H1 (cell line): Measurements from ENCODE around the gene NUDCD2. TPM values are rescaled to one million over a fixed set of nuclear protein-coding genes. Genes with fewer than 3 reads are reported as not detected.

Experiments used
- CTCF ChIA-PET: fragments of 300-600 bp; sonication (Branson Sonifier 250); formaldehyde crosslinking; loops from one replicate; lab custom pipeline; 2021; ENCODE audit not compliant: partially characterized antibody; lab: Charles Lee
- POLR2A ChIA-PET: fragments of 300-600 bp; sonication (Branson Sonifier 250); formaldehyde crosslinking; loops from one replicate; lab custom pipeline; 2021; ENCODE audit warnings: inconsistent platforms; ENCODE audit not compliant: partially characterized antibody; lab: Charles Lee
- DNase-seq, 2 experiments: peaks; one replicate each; pipeline versions ENCODE4 v3.0.0 to v3.0.0-alpha.2; 2010 to 2022; ENCODE audit warnings: low spot score in 2 of 2, low read depth in 1 of 2, mixed read lengths in 1 of 2
- FAIRE-seq: peaks from 2 replicates; lab custom pipeline; 2011; peaks lifted over from hg19 to GRCh38; lab: Jason Lieb, UNC
- H2AFZ ChIP-seq: 2 replicates; pipeline ENCODE4 v1.8.1; 2012; ENCODE audit warnings: low read length, inconsistent platforms
- H2AK5ac ChIP-seq: 2 replicates; pipeline ENCODE4 v1.6.1; 2013; ENCODE audit warnings: low read depth, low read length
- H2BK120ac ChIP-seq: replicated peaks from 2 replicates; pipeline ENCODE3; 2013; ENCODE audit warnings: low read depth, low read length, inconsistent platforms
- H2BK12ac ChIP-seq: 2 replicates; pipeline ENCODE4 v1.6.1; 2013; ENCODE audit warnings: low read depth, low read length
- H2BK15ac ChIP-seq: 2 replicates; pipeline ENCODE4 v1.6.1; 2013; ENCODE audit warnings: low read length
- H2BK20ac ChIP-seq: 2 replicates; pipeline ENCODE4 v1.6.1; 2013; ENCODE audit warnings: low read length
- H2BK5ac ChIP-seq: 2 replicates; pipeline ENCODE4 v1.6.1; 2013; ENCODE audit warnings: low read depth, low read length
- H3K14ac ChIP-seq: 2 replicates; pipeline ENCODE4 v1.6.1; 2013; ENCODE audit warnings: inconsistent platforms; ENCODE audit not compliant: insufficient read length
- H3K18ac ChIP-seq: 2 replicates; pipeline ENCODE4 v1.6.1; 2013; ENCODE audit warnings: low read length; ENCODE audit errors: extremely low read depth
- H3K23ac ChIP-seq: 2 replicates; pipeline ENCODE4 v1.6.1; 2013; ENCODE audit warnings: inconsistent platforms; ENCODE audit not compliant: insufficient read length
- H3K23me2 ChIP-seq: 2 replicates; pipeline ENCODE4 v1.6.1; 2013; ENCODE audit warnings: low read depth, low read length
- H3K27ac ChIP-seq: 2 replicates; pipeline ENCODE4 v1.6.1; 2011; ENCODE audit warnings: low read depth, low read length, inconsistent platforms
- H3K27me3 ChIP-seq, 4 experiments: replicated peaks in 1 of 4; 1 replicate in 1 of 4; 2 replicates in 3 of 4; pipeline versions ENCODE4 v1.6.1 to v1.8.1; 2011 to 2013; ENCODE audit warnings: low read length in 3 of 4, mild to moderate bottlenecking in 3 of 4, inconsistent platforms in 2 of 4, mixed read lengths in 2 of 4, moderate library complexity in 1 of 4; ENCODE audit not compliant: control insufficient read depth in 3 of 4, insufficient read depth in 3 of 4; ENCODE audit errors: extremely low read depth in 1 of 4
- H3K36me3 ChIP-seq, 4 experiments: 2 replicates each; pipeline versions ENCODE4 v1.6.1 to v1.8.1; 2011 to 2013; ENCODE audit warnings: mild to moderate bottlenecking in 4 of 4, low read length in 3 of 4, moderate library complexity in 2 of 4, control low read depth in 1 of 4, inconsistent platforms in 1 of 4; ENCODE audit not compliant: insufficient read depth in 4 of 4, control insufficient read depth in 2 of 4
- H3K4ac ChIP-seq: replicated peaks from 2 replicates; pipeline ENCODE3; 2013; ENCODE audit warnings: low read length, low read depth, mixed read lengths, inconsistent platforms; ENCODE audit not compliant: insufficient read length
- H3K4me1 ChIP-seq, 4 experiments: replicated peaks in 1 of 4; 1 replicate in 1 of 4; 2 replicates in 3 of 4; pipeline versions ENCODE4 v1.6.1 to v1.8.1; 2011 to 2013; ENCODE audit warnings: low read length in 3 of 4, inconsistent platforms in 2 of 4, mixed read lengths in 1 of 4; ENCODE audit not compliant: insufficient read depth in 4 of 4, control insufficient read depth in 3 of 4
- H3K4me2 ChIP-seq, 2 experiments: 2 replicates each; pipeline versions ENCODE4 v1.6.1 to v1.8.1; 2011 to 2013; ENCODE audit warnings: low read depth in 2 of 2, low read length in 2 of 2, control low read depth in 1 of 2, inconsistent platforms in 1 of 2, mild to moderate bottlenecking in 1 of 2; ENCODE audit not compliant: insufficient read depth in 1 of 2
- H3K4me3 ChIP-seq, 4 experiments: fragments of 200-600, 300-600 bp in 1 of 4; sonication (generic), shearing (Covaris generic), sonication (Bioruptor Twin) in 1 of 4; 2 replicates each; pipeline versions ENCODE4 v1.5.1 to v1.8.1; 2011 to 2016; ENCODE audit warnings: low read length in 4 of 4, low read depth in 3 of 4, control low read depth in 2 of 4, inconsistent platforms in 2 of 4, mild to moderate bottlenecking in 2 of 4, mixed read lengths in 1 of 4, moderate library complexity in 1 of 4; ENCODE audit not compliant: insufficient read depth in 2 of 4; ENCODE audit errors: extremely low read depth in 1 of 4
- H3K56ac ChIP-seq: replicated peaks from 2 replicates; pipeline ENCODE3; 2013; ENCODE audit warnings: low read depth, mild to moderate bottlenecking, mixed read lengths, low read length, inconsistent platforms; ENCODE audit not compliant: insufficient read length
- H3K79me1 ChIP-seq: 2 replicates; pipeline ENCODE4 v1.6.1; 2013; ENCODE audit warnings: low read depth, low read length, control low read depth
- H3K79me2 ChIP-seq, 2 experiments: 2 replicates each; pipeline versions ENCODE4 v1.6.1 to v1.8.1; 2012 to 2013; ENCODE audit warnings: low read length in 2 of 2, mild to moderate bottlenecking in 2 of 2, inconsistent platforms in 1 of 2; ENCODE audit not compliant: insufficient read depth in 2 of 2, control insufficient read depth in 1 of 2
- H3K9ac ChIP-seq, 4 experiments: replicated peaks in 1 of 4; 1 replicate in 1 of 4; 2 replicates in 3 of 4; pipeline versions ENCODE4 v1.6.1 to v1.8.1; 2011 to 2013; ENCODE audit warnings: low read depth in 3 of 4, low read length in 3 of 4, control low read depth in 2 of 4, mild to moderate bottlenecking in 2 of 4, moderate library complexity in 2 of 4, inconsistent platforms in 1 of 4; ENCODE audit errors: extremely low read depth in 1 of 4
- H3K9me3 ChIP-seq, 2 experiments: 2 replicates each; pipeline versions ENCODE4 v1.6.1 to v1.8.1; 2012 to 2013; ENCODE audit warnings: mild to moderate bottlenecking in 2 of 2, moderate library complexity in 2 of 2, control low read depth in 1 of 2, inconsistent platforms in 1 of 2, low read depth in 1 of 2, low read length in 1 of 2, mixed read lengths in 1 of 2; ENCODE audit not compliant: insufficient read depth in 2 of 2
- H4K20me1 ChIP-seq, 2 experiments: replicated peaks in 1 of 2; 2 replicates each; pipeline versions ENCODE3 to v1.8.1; 2011 to 2013; ENCODE audit warnings: inconsistent platforms in 2 of 2, low read length in 2 of 2, mild to moderate bottlenecking in 1 of 2; ENCODE audit not compliant: insufficient read depth in 2 of 2, control insufficient read depth in 1 of 2
- H4K5ac ChIP-seq: 2 replicates; pipeline ENCODE4 v1.6.1; 2013; ENCODE audit warnings: low read length, low read depth, mixed read lengths, inconsistent platforms; ENCODE audit not compliant: insufficient read length
- H4K8ac ChIP-seq: 2 replicates; pipeline ENCODE4 v1.8.0; 2013; ENCODE audit warnings: mild to moderate bottlenecking, moderate library complexity, low read length, inconsistent platforms; ENCODE audit not compliant: insufficient read depth; ENCODE audit errors: extremely low read depth
- H4K91ac ChIP-seq: replicated peaks from 2 replicates; pipeline ENCODE3; 2013; ENCODE audit warnings: low read length, mixed read lengths, inconsistent platforms; ENCODE audit not compliant: insufficient read length
- BCL11A ChIP-seq, 2 experiments: IDR thresholded peaks; one replicate each; pipeline ENCODE4 v1.6.1; 2011; ENCODE audit warnings: low read depth in 2 of 2, low read length in 2 of 2, mild to moderate bottlenecking in 2 of 2
- BRCA1 ChIP-seq: IDR thresholded peaks from 2 replicates; pipeline ENCODE4 v1.6.1; 2012; ENCODE audit warnings: low read depth, low read length, improper control_type of control experiment
- E2F6 ChIP-seq: IDR thresholded peaks from 2 replicates; pipeline ENCODE4 v1.6.1; 2012; ENCODE audit warnings: inconsistent platforms
- HDAC2 ChIP-seq, 2 experiments: fragments of 300-600 bp in 1 of 2; sonication (generic) in 1 of 2; IDR thresholded peaks; 2 replicates each; pipeline ENCODE4 v1.6.1; 2011 to 2012; ENCODE audit warnings: low read depth in 2 of 2, low read length in 2 of 2, mild to moderate bottlenecking in 2 of 2, moderate library complexity in 2 of 2, borderline replicate concordance in 1 of 2, inconsistent platforms in 1 of 2
- KDM5A ChIP-seq: fragments of 200-600 bp; IDR thresholded peaks from 2 replicates; pipeline ENCODE4 v1.7.1; 2012; ENCODE audit warnings: mild to moderate bottlenecking, low read length, inconsistent platforms, mixed read lengths
- POLR2AphosphoS5 ChIP-seq: IDR thresholded peaks from 2 replicates; pipeline ENCODE4 v1.6.1; 2011; ENCODE audit warnings: low read depth, low read length
- POU5F1 ChIP-seq: IDR thresholded peaks from 2 replicates; pipeline ENCODE4 v1.6.1; 2011; ENCODE audit warnings: low read depth, mild to moderate bottlenecking, low read length, moderate library complexity
- SAP30 ChIP-seq: fragments of 300-600 bp; sonication (generic); IDR thresholded peaks from 2 replicates; pipeline ENCODE4 v1.7.1; 2012; ENCODE audit warnings: low read length, moderate library complexity, mild to moderate bottlenecking, inconsistent platforms; ENCODE audit not compliant: insufficient read depth, insufficient replicate concordance
- SIN3A ChIP-seq, 2 experiments: IDR thresholded peaks in 1 of 2; conservative IDR thresholded peaks in 1 of 2; 2 replicates each; pipeline ENCODE4 v1.6.1; 2011 to 2012; ENCODE audit warnings: low read length in 2 of 2, improper control_type of control experiment in 1 of 2, low read depth in 1 of 2, mild to moderate bottlenecking in 1 of 2
- SP4 ChIP-seq: IDR thresholded peaks from 2 replicates; pipeline ENCODE4 v1.6.1; 2012; ENCODE audit warnings: low read length, inconsistent platforms
- WGBS, 2 experiments: shearing (Covaris generic) in 1 of 2; methylation state at CpG; one replicate each; pipeline versions ENCODE4 v1.1.6 to v1.1.7; 2013 to 2015; ENCODE audit warnings: low lambda C conversion rate in 2 of 2, mixed read lengths in 2 of 2, inconsistent platforms in 1 of 2, low coverage in 1 of 2, missing lambda C conversion rate in 1 of 2; ENCODE audit not compliant: insufficient replicate concordance in 2 of 2, insufficient coverage in 1 of 2, insufficient read length in 1 of 2; ENCODE audit errors: extremely low coverage in 1 of 2, missing lambda C conversion rate in 1 of 2; 5-methylcytosine and 5-hydroxymethylcytosine counted together
- polyA plus RNA-seq, 7 experiments: library from polyadenylated mRNA; depleted of rRNA in 3 of 7; stranded (reverse) in 5 of 7; unstranded in 2 of 7; fragments of >200 nt in 5 of 7; fragments of 200-250 nt in 2 of 7; gene quantifications; 1 replicate in 5 of 7; 2 replicates in 1 of 7; 4 replicates in 1 of 7; pipeline versions ENCODE4 v1.2.1 to v1.2.3, GENCODE V29; 2011 to 2013; ENCODE audit warnings: missing spikeins in 2 of 7, mixed read lengths in 2 of 7
- total RNA-seq: library from RNA; stranded (reverse); fragmentation: NEBNext Ultra II Directional; extraction: Animal tissue kit (Norgen Biotek cat#: 25700); gene quantifications from 2 replicates; pipeline ENCODE4 v1.2.1, GENCODE V29; 2021

NUDCD2 gene
- total and polyA plus RNA-seq, 2 of the 8 experiments (the other 6 are each of a cell fraction or from before 2014, with no cell fraction given): 12.2 to 59.5 TPM

DNA sequence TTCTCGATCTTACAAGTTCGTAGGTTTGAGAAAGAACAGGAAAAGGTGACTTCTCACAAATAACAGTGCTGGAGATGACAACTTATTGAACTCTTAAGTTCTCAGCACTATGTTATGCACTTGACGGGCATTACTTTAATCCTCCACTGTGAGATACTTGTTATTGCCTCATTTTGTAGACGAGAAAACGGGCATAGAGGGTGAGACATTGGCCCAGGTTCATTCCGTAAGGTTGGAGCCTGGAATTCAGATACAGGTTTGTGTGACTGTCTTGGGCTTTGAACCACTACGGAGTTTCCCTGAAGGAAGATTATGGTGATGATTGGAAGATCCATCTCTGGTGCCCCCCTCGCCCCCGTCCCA, 46.2 kb upstream of the NUDCD2 start:
- Histone ChIP-seq H3K23ac (peak overlapping the region; percentile 12), H4K91ac (no peak overlapping the region), H3K36me3 (no peaks in the 10 kb centered on the region), H3K4me3 (peak overlapping the region; percentile 67 to 98 (median 89)), H4K20me1 (peaks cover 12 to 31% of the 10 kb centered on the region in 2 experiments), H2BK20ac (no peak overlapping the region), H3K4me2 (peak overlapping the region; percentile 90 to 100), H3K79me1 (no peaks in the 10 kb centered on the region), H3K9ac (peak overlapping the region; percentile 83 to 94 (median 90)), H3K14ac (no peak overlapping the region), H2BK120ac (no peak overlapping the region), H4K8ac (no peak overlapping the region), H3K27me3 (no peaks in the 10 kb centered on the region), H3K79me2 (peaks cover 28 to 73% of the 10 kb centered on the region in 2 experiments), H3K4ac (no peak overlapping the region), H3K23me2 (peaks cover 12% of the 10 kb centered on the region), H3K9me3 (no peaks in the 10 kb centered on the region), H3K56ac (no peak overlapping the region), H3K18ac (no peak overlapping the region), H2BK5ac (no peak overlapping the region), H2AFZ (no peak overlapping the region), H3K4me1 (peaks cover 0 to 9% (median 5%) of the 10 kb centered on the region in 4 experiments; a peak in 4 of 7 replicates), H2BK15ac (no peak overlapping the region), H3K27ac (peak overlapping the region; percentile 89), H2BK12ac (no peak overlapping the region), H2AK5ac (no peak overlapping the region), H4K5ac (no peak overlapping the region)
- no peak for FAIRE-seq
- no peak for DNase-seq
- ChIA-PET CTCF (interaction anchor here (0.6 to 1.6 kb wide), 4 partner anchors 15 to 22 kb away, joined by 3 to 5 read pairs (median 4); no protein-coding TSS in a partner anchor), POLR2A (interaction anchor here (0.9 to 4.6 kb wide), 12 partner anchors 11 to 68 kb away, joined by 3 to 76 read pairs (median 4); partner anchors contain the start of genes CCNG1, HMMR and NUDCD2)
- WGBS, 2 experiments: 9% methylated on average over 9 of the region's 9 CpGs; no CpG with 5 or more reads in 1 of the 2 experiments
- TF ChIP-seq POLR2AphosphoS5 (peak; percentile 13; the same call in 1 of the 2 replicates), KDM5A (no peak), SP4 (peak; percentile 14; the same call in 1 of the 2 replicates), POU5F1 (no peak), SIN3A (conservative IDR thresholded peaks at IDR 0.05 in 1 of 2, IDR thresholded peaks at IDR 0.05 in 1 of 2; ENCODE audit: low read depth in 1 of 2, low read length in 2 of 2) (no peak), BRCA1 (no peak), E2F6 (no peak), BCL11A (IDR thresholded peaks at IDR 0.05; ENCODE audit: low read depth in 2 of 2, low read length in 2 of 2) (no peak), SAP30 (peak; percentile 38), HDAC2 (IDR thresholded peaks at IDR 0.05; ENCODE audit: borderline replicate concordance in 1 of 2, low read depth in 2 of 2, low read length in 2 of 2) (no peak)
